Measurements from ENCODE around the gene CIAO3. TPM values are rescaled to one million over a fixed set of nuclear protein-coding genes. Genes with fewer than 3 reads are reported as not detected.

Gene CIAO3
- total and polyA plus RNA-seq, 4 experiments from 2014 or later, result 10.8 to 58.2 (median 42.1) TPM

GRCh38 chr16:781346-782010, 40.7 kb upstream of the CIAO3 start:
- no peaks in the 10 kb centered on the region for H3K9me3 Mint-ChIP-seq
- peaks cover 4 to 8% of the 10 kb centered on the region in 2 donors for H3K27me3 Mint-ChIP-seq
- Histone ChIP-seq H3K27ac (ENCODE audit: low read depth, low read length) (no peak overlapping the region), H3K36me3 (ENCODE audit: insufficient read depth, low read length) (peaks cover 5% of the 10 kb centered on the region), H3K4me1 (ENCODE audit: insufficient read depth, low read length) (peaks cover 3% of the 10 kb centered on the region), H3K27me3 (ENCODE audit: insufficient read depth, low read length) (no peaks in the 10 kb centered on the region), H3K4me3 (ENCODE audit: low read length in 2 of 2) (no peak overlapping the region), H3K9me3 (ENCODE audit: control insufficient read depth in 1 of 2, low read length in 2 of 2) (no peaks in the 10 kb centered on the region)
- no peak overlapping the region for H3K4me3 Mint-ChIP-seq
- H3K4me1 Mint-ChIP-seq, result peaks cover 0 to 12% (median 5%) of the 10 kb centered on the region in 4 donors
- intact Hi-C loops (cut with micrococcal nuclease), result no loop called here
- no peak for DNase-seq
- CTCF ChIA-PET (ENCODE audit: partially characterized antibody), result interaction anchor here (1.0 kb wide), 1 partner anchor 69 kb away, joined by 4 read pairs; no protein-coding TSS in a partner anchor
- H3K36me3 Mint-ChIP-seq, result peaks cover 2 to 4% of the 10 kb centered on the region in 2 donors
- no peak overlapping the region for H3K27ac Mint-ChIP-seq
- POLR2A ChIA-PET (ENCODE audit: partially characterized antibody), result no interaction called here

- no peaks in the 10 kb centered on the region for H3K4me1 ChIP-seq (ENCODE audit: insufficient read depth, low read length)
- H3K36me3 ChIP-seq (ENCODE audit: insufficient read depth, low read length), result no peaks in the 10 kb centered on the region
- no peak overlapping the region for H3K27ac ChIP-seq (ENCODE audit: low read depth, low read length)
- peaks cover 4 to 8% of the 10 kb centered on the region in 2 donors for H3K27me3 Mint-ChIP-seq
- H3K9me3 ChIP-seq (ENCODE audit: control insufficient read depth in 1 of 2, low read length in 2 of 2), result no peaks in the 10 kb centered on the region
- peaks cover 0 to 4% of the 10 kb centered on the region in 2 donors for H3K36me3 Mint-ChIP-seq
- no peak for DNase-seq
- CTCF ChIA-PET (ENCODE audit: partially characterized antibody), result interaction anchor here (1.0 kb wide), 1 partner anchor 68 kb away, joined by 4 read pairs; no protein-coding TSS in a partner anchor
- peaks cover 0 to 7% (median 5%) of the 10 kb centered on the region in 4 donors for H3K4me1 Mint-ChIP-seq
- no peak overlapping the region for H3K4me3 ChIP-seq (ENCODE audit: low read length in 2 of 2)
- no peak overlapping the region for H3K27ac Mint-ChIP-seq
- POLR2A ChIA-PET (ENCODE audit: partially characterized antibody), result no interaction called here
- intact Hi-C loops (cut with micrococcal nuclease), result no loop called here
- H3K4me3 Mint-ChIP-seq, result no peak overlapping the region
- H3K27me3 ChIP-seq (ENCODE audit: insufficient read depth, low read length), result no peaks in the 10 kb centered on the region
- H3K9me3 Mint-ChIP-seq, result no peaks in the 10 kb centered on the region
Observed at GRCh38 chr16:780296-780695, 39.5 kb upstream of the CIAO3 start.

- Histone ChIP-seq H3K9me3 (ENCODE audit: control insufficient read depth in 1 of 2, low read length in 2 of 2) (no peaks in the 10 kb centered on the region), H3K4me1 (ENCODE audit: insufficient read depth, low read length) (no peaks in the 10 kb centered on the region), H3K27ac (ENCODE audit: low read depth, low read length) (no peak overlapping the region), H3K4me3 (ENCODE audit: low read length in 2 of 2) (no peak overlapping the region), H3K36me3 (ENCODE audit: insufficient read depth, low read length) (no peaks in the 10 kb centered on the region), H3K27me3 (ENCODE audit: insufficient read depth, low read length) (no peaks in the 10 kb centered on the region)
- Mint-ChIP-seq H3K4me1 (no peaks in the 10 kb centered on the region), H3K27me3 (peaks cover 4 to 8% of the 10 kb centered on the region in 2 donors), H3K27ac (no peak overlapping the region), H3K4me3 (no peak overlapping the region), H3K36me3 (no peaks in the 10 kb centered on the region), H3K9me3 (no peaks in the 10 kb centered on the region)
- ChIA-PET CTCF (ENCODE audit: partially characterized antibody) (no interaction called here), POLR2A (ENCODE audit: partially characterized antibody) (no interaction called here)
- no peak for DNase-seq
- intact Hi-C loops (cut with micrococcal nuclease), result no loop called here
Observed at GRCh38 chr16:779561-779960, 38.8 kb upstream of the CIAO3 start.

GRCh38 chr16:778909-779527, 38.2 kb upstream of the CIAO3 start:
- Mint-ChIP-seq H3K36me3 (no peaks in the 10 kb centered on the region), H3K4me1 (no peaks in the 10 kb centered on the region), H3K9me3 (no peaks in the 10 kb centered on the region), H3K4me3 (no peak overlapping the region), H3K27ac (no peak overlapping the region), H3K27me3 (peaks cover 4 to 8% of the 10 kb centered on the region in 2 donors)
- ChIA-PET CTCF (ENCODE audit: partially characterized antibody) (no interaction called here), POLR2A (ENCODE audit: partially characterized antibody) (no interaction called here)
- Histone ChIP-seq H3K4me3 (ENCODE audit: low read length in 2 of 2) (no peak overlapping the region), H3K4me1 (ENCODE audit: insufficient read depth, low read length) (no peaks in the 10 kb centered on the region), H3K9me3 (ENCODE audit: control insufficient read depth in 1 of 2, low read length in 2 of 2) (no peaks in the 10 kb centered on the region), H3K36me3 (ENCODE audit: insufficient read depth, low read length) (no peaks in the 10 kb centered on the region), H3K27me3 (ENCODE audit: insufficient read depth, low read length) (no peaks in the 10 kb centered on the region), H3K27ac (ENCODE audit: low read depth, low read length) (no peak overlapping the region)
- DNase-seq, result no peak
- intact Hi-C loops (cut with micrococcal nuclease), result no loop called here

- Mint-ChIP-seq H3K9me3 (no peaks in the 10 kb centered on the region), H3K27ac (no peak overlapping the region), H3K36me3 (no peaks in the 10 kb centered on the region), H3K4me1 (no peaks in the 10 kb centered on the region), H3K27me3 (peaks cover 4 to 8% of the 10 kb centered on the region in 2 donors), H3K4me3 (no peak overlapping the region)
- ChIA-PET CTCF (ENCODE audit: partially characterized antibody) (no interaction called here), POLR2A (ENCODE audit: partially characterized antibody) (no interaction called here)
- intact Hi-C loops (cut with micrococcal nuclease), result no loop called here
- H3K27ac ChIP-seq (ENCODE audit: low read depth, low read length), result no peak overlapping the region
- H3K9me3 ChIP-seq (ENCODE audit: control insufficient read depth in 1 of 2, low read length in 2 of 2), result no peaks in the 10 kb centered on the region
- H3K4me3 ChIP-seq (ENCODE audit: low read length in 2 of 2), result no peak overlapping the region
- H3K36me3 ChIP-seq (ENCODE audit: insufficient read depth, low read length), result no peaks in the 10 kb centered on the region
- no peaks in the 10 kb centered on the region for H3K27me3 ChIP-seq (ENCODE audit: insufficient read depth, low read length)
- H3K4me1 ChIP-seq (ENCODE audit: insufficient read depth, low read length), result no peaks in the 10 kb centered on the region
- DNase-seq, result no peak
Observed at GRCh38 chr16:778447-778846, 37.6 kb upstream of the CIAO3 start.

- intact Hi-C loops (cut with micrococcal nuclease), result no loop called here
- Mint-ChIP-seq H3K27me3 (peaks cover 4 to 8% of the 10 kb centered on the region in 2 donors), H3K4me3 (no peak overlapping the region), H3K9me3 (no peaks in the 10 kb centered on the region), H3K4me1 (no peaks in the 10 kb centered on the region), H3K27ac (no peak overlapping the region), H3K36me3 (no peaks in the 10 kb centered on the region)
- H3K9me3 ChIP-seq (ENCODE audit: control insufficient read depth in 1 of 2, low read length in 2 of 2), result no peaks in the 10 kb centered on the region
- H3K27ac ChIP-seq (ENCODE audit: low read depth, low read length), result no peak overlapping the region
- H3K4me1 ChIP-seq (ENCODE audit: insufficient read depth, low read length), result no peaks in the 10 kb centered on the region
- ChIA-PET CTCF (ENCODE audit: partially characterized antibody) (no interaction called here), POLR2A (ENCODE audit: partially characterized antibody) (no interaction called here)
- H3K4me3 ChIP-seq (ENCODE audit: low read length in 2 of 2), result no peak overlapping the region
- DNase-seq, result no peak
- no peaks in the 10 kb centered on the region for H3K36me3 ChIP-seq (ENCODE audit: insufficient read depth, low read length)
- no peaks in the 10 kb centered on the region for H3K27me3 ChIP-seq (ENCODE audit: insufficient read depth, low read length)
Observed at GRCh38 chr16:777826-778225, 37.0 kb upstream of the CIAO3 start.

- H3K27me3 Mint-ChIP-seq, result peaks cover 4 to 8% of the 10 kb centered on the region in 2 donors
- H3K4me1 Mint-ChIP-seq, result no peaks in the 10 kb centered on the region
- H3K36me3 Mint-ChIP-seq, result no peaks in the 10 kb centered on the region
- no peaks in the 10 kb centered on the region for H3K9me3 Mint-ChIP-seq
- H3K27ac Mint-ChIP-seq, result no peak overlapping the region
- intact Hi-C loops (cut with micrococcal nuclease), result no loop called here
- no peaks in the 10 kb centered on the region for H3K27me3 ChIP-seq (ENCODE audit: insufficient read depth, low read length)
- no peaks in the 10 kb centered on the region for H3K4me1 ChIP-seq (ENCODE audit: insufficient read depth, low read length)
- no peak overlapping the region for H3K27ac ChIP-seq (ENCODE audit: low read depth, low read length)
- DNase-seq, result no peak
- CTCF ChIA-PET (ENCODE audit: partially characterized antibody), result interaction anchor here (1.1 to 1.5 kb wide), 2 partner anchors 9 to 280 kb away, joined by 3 to 4 read pairs; no protein-coding TSS in a partner anchor
- no peaks in the 10 kb centered on the region for H3K36me3 ChIP-seq (ENCODE audit: insufficient read depth, low read length)
- no peak overlapping the region for H3K4me3 Mint-ChIP-seq
- no peaks in the 10 kb centered on the region for H3K9me3 ChIP-seq (ENCODE audit: control insufficient read depth in 1 of 2, low read length in 2 of 2)
- POLR2A ChIA-PET (ENCODE audit: partially characterized antibody), result no interaction called here
- no peak overlapping the region for H3K4me3 ChIP-seq (ENCODE audit: low read length in 2 of 2)
Observed at GRCh38 chr16:776824-777223, 36.0 kb upstream of the CIAO3 start.

Measured in CD4-positive, alpha-beta memory T cell (primary cell).